SK-N-SH (cell line): ENCODE data around the gene REELD1. TPM values are rescaled to one million over a fixed set of nuclear protein-coding genes. Genes with fewer than 3 reads are reported as not detected.

Experiments
- CTCF ChIA-PET: fragments of 300-600, 350-600 bp; formaldehyde crosslinking; extraction: SDS; loops from one replicate; lab custom pipeline; 2021; lab: Yijun Ruan, JAX
- POLR2A ChIA-PET: fragments of 350-600 bp; sonication (Branson Sonifier 250); formaldehyde crosslinking; extraction: SDS; loops from one replicate; lab custom pipeline; 2020; ENCODE audit warnings: antibody characterized with exemption, inconsistent platforms; lab: Yijun Ruan, JAX
- DNase-seq: peaks from one replicate; pipeline ENCODE4 v3.0.0; 2012
- H2AFZ ChIP-seq: fragments of 200-600 bp; sonication (generic); 2 replicates; pipeline ENCODE4 v1.8.1; 2016; ENCODE audit warnings: antibody characterized with exemption, mild to moderate bottlenecking, low read depth
- H3F3A ChIP-seq: fragments of 200-600 bp; sonication (generic); replicated peaks from 2 replicates; pipeline ENCODE3; 2016; ENCODE audit warnings: antibody characterized with exemption, mild to moderate bottlenecking; ENCODE audit not compliant: insufficient read depth
- H3K27ac ChIP-seq, 2 experiments: fragments of 200-500 bp in 1 of 2; fragments of 200-600 bp in 1 of 2; sonication (Bioruptor generic) in 1 of 2; sonication (generic), shearing (Covaris generic) in 1 of 2; 2 replicates each; pipeline versions ENCODE4 v1.5.1 to v1.6.1; 2014 to 2016; ENCODE audit warnings: low read depth in 2 of 2, inconsistent platforms in 1 of 2, low read length in 1 of 2, mild to moderate bottlenecking in 1 of 2, mixed read lengths in 1 of 2
- H3K27me3 ChIP-seq: fragments of 200-600 bp; sonication (generic), shearing (Covaris generic); 2 replicates; pipeline ENCODE4 v1.6.1; 2016; ENCODE audit warnings: mixed run types; ENCODE audit not compliant: insufficient read depth
- H3K36me3 ChIP-seq, 2 experiments: fragments of 200-500 bp in 1 of 2; fragments of 200-600 bp in 1 of 2; sonication (Bioruptor generic) in 1 of 2; sonication (generic) in 1 of 2; replicated peaks in 1 of 2; 2 replicates each; pipeline versions ENCODE3 to v1.5.1; 2014 to 2016; ENCODE audit warnings: low read length in 1 of 2, mild to moderate bottlenecking in 1 of 2; ENCODE audit not compliant: insufficient read depth in 2 of 2, control insufficient read depth in 1 of 2
- H3K4me1 ChIP-seq, 2 experiments: fragments of 200-500 bp in 1 of 2; fragments of 200-600 bp in 1 of 2; sonication (Bioruptor generic) in 1 of 2; sonication (generic), shearing (Covaris generic) in 1 of 2; 2 replicates each; pipeline versions ENCODE4 v1.5.1 to v1.6.1; 2014 to 2016; ENCODE audit warnings: low read depth in 1 of 2, low read length in 1 of 2, mixed run types in 1 of 2; ENCODE audit not compliant: insufficient read depth in 2 of 2, control insufficient read depth in 1 of 2
- H3K4me2 ChIP-seq: fragments of 200-600 bp; sonication (generic), shearing (Covaris generic); 2 replicates; pipeline ENCODE4 v1.6.1; 2017; ENCODE audit warnings: mixed run types
- H3K4me3 ChIP-seq, 2 experiments: fragments of 200-500 bp in 1 of 2; fragments of 200-600 bp in 1 of 2; sonication (Bioruptor generic) in 1 of 2; sonication (generic), shearing (Covaris generic) in 1 of 2; 2 replicates each; pipeline versions ENCODE4 v1.5.1 to v1.8.1; 2014 to 2016; ENCODE audit warnings: low read depth in 2 of 2, inconsistent platforms in 1 of 2, low read length in 1 of 2, mild to moderate bottlenecking in 1 of 2, mixed read lengths in 1 of 2, moderate library complexity in 1 of 2
- H3K79me2 ChIP-seq: fragments of 200-600 bp; sonication (generic); 2 replicates; pipeline ENCODE4 v1.8.1; 2017; ENCODE audit warnings: mild to moderate bottlenecking; ENCODE audit not compliant: insufficient read depth
- H3K9ac ChIP-seq: fragments of 200-600 bp; sonication (generic); 2 replicates; pipeline ENCODE4 v1.6.1; 2017; ENCODE audit warnings: mixed run types
- H3K9me2 ChIP-seq: fragments of 200-600 bp; sonication (generic); 2 replicates; pipeline ENCODE4 v1.6.1; 2017; ENCODE audit warnings: mixed run types
- H3K9me3 ChIP-seq: fragments of 200-600 bp; sonication (generic); 2 replicates; pipeline ENCODE4 v1.6.1; 2017; ENCODE audit warnings: mixed run types, mild to moderate bottlenecking, moderate library complexity
- H4K20me1 ChIP-seq: fragments of 200-600 bp; sonication (generic); 2 replicates; pipeline ENCODE4 v1.6.1; 2017; ENCODE audit warnings: mild to moderate bottlenecking, mixed run types; ENCODE audit not compliant: insufficient read depth
- EZH2phosphoT487 ChIP-seq: fragments of 200-600 bp; sonication (generic); IDR thresholded peaks from 2 replicates; pipeline ENCODE4 v1.6.1; 2017; ENCODE audit warnings: low read depth, mixed run types, mild to moderate bottlenecking, antibody characterized with exemption, moderate library complexity, borderline replicate concordance
- GATA2 ChIP-seq: sonication (generic); formaldehyde crosslinking; IDR thresholded peaks from 2 replicates; pipeline ENCODE4 v1.5.0; 2020; ENCODE audit warnings: mild to moderate bottlenecking, missing genetic modification reagents
- MEF2A ChIP-seq: IDR thresholded peaks from 2 replicates; pipeline ENCODE4 v1.4.0; 2012; ENCODE audit warnings: low read depth, borderline replicate concordance
- MXI1 ChIP-seq: IDR thresholded peaks from 2 replicates; pipeline ENCODE4 v1.6.1; 2012; ENCODE audit warnings: mild to moderate bottlenecking, low read depth, low read length, improper control_type of control experiment
- NFIC ChIP-seq: IDR thresholded peaks from 2 replicates; pipeline ENCODE4 v1.4.0; 2012; ENCODE audit warnings: borderline replicate concordance
- NRF1 ChIP-seq: IDR thresholded peaks from 2 replicates; pipeline ENCODE4 v1.6.1; 2012; ENCODE audit warnings: low read depth, mild to moderate bottlenecking, low read length
- RCOR1 ChIP-seq: fragments of 150-350 bp; IDR thresholded peaks from 2 replicates; pipeline ENCODE4 v1.6.1; 2017; ENCODE audit warnings: antibody characterized with exemption, low read length
- RFX5 ChIP-seq: IDR thresholded peaks from 2 replicates; pipeline ENCODE4 v1.6.1; 2012; ENCODE audit warnings: mild to moderate bottlenecking, improper control_type of control experiment, low read length
- RXRA ChIP-seq: IDR thresholded peaks from 2 replicates; pipeline ENCODE4 v1.4.0; 2012; ENCODE audit warnings: low read depth, mild to moderate bottlenecking, borderline replicate concordance
- TCF12 ChIP-seq: IDR thresholded peaks from 2 replicates; pipeline ENCODE4 v1.4.0; 2012
- TEAD4 ChIP-seq: IDR thresholded peaks from 2 replicates; pipeline ENCODE4 v1.4.0; 2012; ENCODE audit warnings: mild to moderate bottlenecking, borderline replicate concordance; ENCODE audit not compliant: insufficient read depth
- YY1 ChIP-seq: IDR thresholded peaks from 2 replicates; pipeline ENCODE4 v1.4.0; 2012; ENCODE audit warnings: low read depth, mild to moderate bottlenecking
- polyA plus RNA-seq, 3 experiments: library from polyadenylated mRNA; depleted of rRNA; stranded (reverse); fragments of >200 nt; gene quantifications; 2 replicates each; pipeline ENCODE4 v1.2.3, GENCODE V29; 2012
- TF ChIP-seq, protein P1 (sequence below): fragments of 150-350 bp; IDR thresholded peaks from 2 replicates; pipeline ENCODE4 v1.6.1; 2017; ENCODE audit warnings: antibody characterized with exemption, low read length, low read depth, borderline replicate concordance
- TF ChIP-seq, protein P2 (sequence below): IDR thresholded peaks from 2 replicates; pipeline ENCODE4 v1.6.1; 2012; ENCODE audit warnings: mild to moderate bottlenecking, low read depth, low read length, moderate library complexity
- TF ChIP-seq, protein P3 (sequence below): IDR thresholded peaks from 2 replicates; pipeline ENCODE4 v1.4.0; 2012; ENCODE audit warnings: low read depth, borderline replicate concordance
- TF ChIP-seq, protein P4 (sequence below): fragments of 150-350 bp; IDR thresholded peaks from 2 replicates; pipeline ENCODE4 v1.6.1; 2016; ENCODE audit warnings: mild to moderate bottlenecking, low read depth, low read length

REELD1 gene
- polyA plus RNA-seq, 1 of the 3 experiments (the other 2 are of a cell fraction): not detected

DNA sequence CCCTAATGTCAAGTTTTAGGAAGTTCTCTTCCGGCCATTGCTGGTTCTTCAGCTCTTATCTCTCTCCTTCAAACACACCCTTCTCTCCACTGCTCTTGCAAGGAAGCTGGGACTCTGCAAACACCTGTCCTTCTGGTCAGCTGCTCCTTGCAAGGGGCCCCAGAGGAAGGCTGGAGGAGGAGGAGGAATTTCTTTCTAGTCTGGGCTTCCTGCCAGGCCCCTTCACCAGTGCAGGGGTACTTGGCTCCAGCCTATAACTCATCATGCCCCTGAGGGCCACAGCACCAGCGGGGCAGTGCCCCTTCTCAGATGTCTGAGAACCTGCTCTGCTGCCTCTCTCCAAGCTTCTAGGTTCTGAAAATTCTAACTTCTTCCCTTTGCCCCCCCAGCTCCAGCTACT is 46.7 kb downstream of the REELD1 start (continued):
- TF ChIP-seq, protein P1, sequence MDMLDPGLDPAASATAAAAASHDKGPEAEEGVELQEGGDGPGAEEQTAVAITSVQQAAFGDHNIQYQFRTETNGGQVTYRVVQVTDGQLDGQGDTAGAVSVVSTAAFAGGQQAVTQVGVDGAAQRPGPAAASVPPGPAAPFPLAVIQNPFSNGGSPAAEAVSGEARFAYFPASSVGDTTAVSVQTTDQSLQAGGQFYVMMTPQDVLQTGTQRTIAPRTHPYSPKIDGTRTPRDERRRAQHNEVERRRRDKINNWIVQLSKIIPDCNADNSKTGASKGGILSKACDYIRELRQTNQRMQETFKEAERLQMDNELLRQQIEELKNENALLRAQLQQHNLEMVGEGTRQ: no peak
- TF ChIP-seq, protein P2, sequence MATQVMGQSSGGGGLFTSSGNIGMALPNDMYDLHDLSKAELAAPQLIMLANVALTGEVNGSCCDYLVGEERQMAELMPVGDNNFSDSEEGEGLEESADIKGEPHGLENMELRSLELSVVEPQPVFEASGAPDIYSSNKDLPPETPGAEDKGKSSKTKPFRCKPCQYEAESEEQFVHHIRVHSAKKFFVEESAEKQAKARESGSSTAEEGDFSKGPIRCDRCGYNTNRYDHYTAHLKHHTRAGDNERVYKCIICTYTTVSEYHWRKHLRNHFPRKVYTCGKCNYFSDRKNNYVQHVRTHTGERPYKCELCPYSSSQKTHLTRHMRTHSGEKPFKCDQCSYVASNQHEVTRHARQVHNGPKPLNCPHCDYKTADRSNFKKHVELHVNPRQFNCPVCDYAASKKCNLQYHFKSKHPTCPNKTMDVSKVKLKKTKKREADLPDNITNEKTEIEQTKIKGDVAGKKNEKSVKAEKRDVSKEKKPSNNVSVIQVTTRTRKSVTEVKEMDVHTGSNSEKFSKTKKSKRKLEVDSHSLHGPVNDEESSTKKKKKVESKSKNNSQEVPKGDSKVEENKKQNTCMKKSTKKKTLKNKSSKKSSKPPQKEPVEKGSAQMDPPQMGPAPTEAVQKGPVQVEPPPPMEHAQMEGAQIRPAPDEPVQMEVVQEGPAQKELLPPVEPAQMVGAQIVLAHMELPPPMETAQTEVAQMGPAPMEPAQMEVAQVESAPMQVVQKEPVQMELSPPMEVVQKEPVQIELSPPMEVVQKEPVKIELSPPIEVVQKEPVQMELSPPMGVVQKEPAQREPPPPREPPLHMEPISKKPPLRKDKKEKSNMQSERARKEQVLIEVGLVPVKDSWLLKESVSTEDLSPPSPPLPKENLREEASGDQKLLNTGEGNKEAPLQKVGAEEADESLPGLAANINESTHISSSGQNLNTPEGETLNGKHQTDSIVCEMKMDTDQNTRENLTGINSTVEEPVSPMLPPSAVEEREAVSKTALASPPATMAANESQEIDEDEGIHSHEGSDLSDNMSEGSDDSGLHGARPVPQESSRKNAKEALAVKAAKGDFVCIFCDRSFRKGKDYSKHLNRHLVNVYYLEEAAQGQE: no peak
- TF ChIP-seq, protein P3, sequence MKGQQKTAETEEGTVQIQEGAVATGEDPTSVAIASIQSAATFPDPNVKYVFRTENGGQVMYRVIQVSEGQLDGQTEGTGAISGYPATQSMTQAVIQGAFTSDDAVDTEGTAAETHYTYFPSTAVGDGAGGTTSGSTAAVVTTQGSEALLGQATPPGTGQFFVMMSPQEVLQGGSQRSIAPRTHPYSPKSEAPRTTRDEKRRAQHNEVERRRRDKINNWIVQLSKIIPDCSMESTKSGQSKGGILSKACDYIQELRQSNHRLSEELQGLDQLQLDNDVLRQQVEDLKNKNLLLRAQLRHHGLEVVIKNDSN: no peak
- TF ChIP-seq RXRA (no peak), RFX5 (no peak), NRF1 (no peak), RCOR1 (no peak)

DNA sequence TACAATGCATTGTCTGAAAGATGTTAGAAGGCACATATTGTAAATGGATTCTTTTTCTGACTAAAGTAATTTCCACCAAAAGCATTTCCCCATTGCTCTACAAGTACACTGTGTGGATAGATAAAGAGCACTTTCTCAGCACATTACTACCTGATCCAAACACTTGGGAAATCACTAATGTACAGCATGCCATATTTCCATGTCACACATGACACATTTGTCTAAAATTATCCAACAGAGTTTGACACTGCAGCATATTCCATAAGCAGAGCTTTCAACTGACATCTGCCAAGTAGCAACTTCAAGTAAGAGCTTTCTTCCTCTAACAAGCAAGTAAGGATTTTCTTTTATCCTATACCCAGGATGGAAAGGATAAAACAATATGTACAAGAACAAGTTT is 49.5 kb downstream of the REELD1 start:
- H3F3A ChIP-seq: no peaks in the 10 kb centered on the region
- no peaks in the 10 kb centered on the region for H3K27me3 ChIP-seq
- no peaks in the 10 kb centered on the region for H3K36me3 ChIP-seq
- no peaks in the 10 kb centered on the region for H4K20me1 ChIP-seq
- no peak overlapping the region for H2AFZ ChIP-seq
- H3K9me3 ChIP-seq: no peaks in the 10 kb centered on the region
- ChIA-PET CTCF (interaction anchor here (0.6 kb wide), 1 partner anchor 526 kb away, joined by 3 read pairs; no protein-coding TSS in a partner anchor), POLR2A (no interaction called here)
- no peak overlapping the region for H3K4me2 ChIP-seq
- no peak overlapping the region for H3K27ac ChIP-seq
- no peak overlapping the region for H3K9ac ChIP-seq
- H3K4me3 ChIP-seq: no peak overlapping the region
- no peaks in the 10 kb centered on the region for H3K79me2 ChIP-seq
- H3K4me1 ChIP-seq: peaks cover 0 to 7% of the 10 kb centered on the region in 2 experiments; a peak in 1 of 4 replicates
- DNase-seq: no peak
- TF ChIP-seq YY1 (no peak), EZH2phosphoT487 (no peak), RCOR1 (no peak), MEF2A (no peak), TEAD4 (no peak), MXI1 (no peak), GATA2 (CRISPR knock-in tag) (no peak), TCF12 (no peak), NFIC (no peak)
- TF ChIP-seq, protein P4, sequence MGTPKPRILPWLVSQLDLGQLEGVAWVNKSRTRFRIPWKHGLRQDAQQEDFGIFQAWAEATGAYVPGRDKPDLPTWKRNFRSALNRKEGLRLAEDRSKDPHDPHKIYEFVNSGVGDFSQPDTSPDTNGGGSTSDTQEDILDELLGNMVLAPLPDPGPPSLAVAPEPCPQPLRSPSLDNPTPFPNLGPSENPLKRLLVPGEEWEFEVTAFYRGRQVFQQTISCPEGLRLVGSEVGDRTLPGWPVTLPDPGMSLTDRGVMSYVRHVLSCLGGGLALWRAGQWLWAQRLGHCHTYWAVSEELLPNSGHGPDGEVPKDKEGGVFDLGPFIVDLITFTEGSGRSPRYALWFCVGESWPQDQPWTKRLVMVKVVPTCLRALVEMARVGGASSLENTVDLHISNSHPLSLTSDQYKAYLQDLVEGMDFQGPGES: no peak
- no peaks in the 10 kb centered on the region for H3K9me2 ChIP-seq
